ENCODE results near the gene MARK3. TPM values are rescaled to one million over a fixed set of nuclear protein-coding genes. Genes with fewer than 3 reads are reported as not detected.
A peak's percentile ranks its signal among the peaks of the same experiment; 100 is the strongest.

The MARK3 gene
- total RNA-seq, 1 donor from 2014 or later: 124 TPM

DNA sequence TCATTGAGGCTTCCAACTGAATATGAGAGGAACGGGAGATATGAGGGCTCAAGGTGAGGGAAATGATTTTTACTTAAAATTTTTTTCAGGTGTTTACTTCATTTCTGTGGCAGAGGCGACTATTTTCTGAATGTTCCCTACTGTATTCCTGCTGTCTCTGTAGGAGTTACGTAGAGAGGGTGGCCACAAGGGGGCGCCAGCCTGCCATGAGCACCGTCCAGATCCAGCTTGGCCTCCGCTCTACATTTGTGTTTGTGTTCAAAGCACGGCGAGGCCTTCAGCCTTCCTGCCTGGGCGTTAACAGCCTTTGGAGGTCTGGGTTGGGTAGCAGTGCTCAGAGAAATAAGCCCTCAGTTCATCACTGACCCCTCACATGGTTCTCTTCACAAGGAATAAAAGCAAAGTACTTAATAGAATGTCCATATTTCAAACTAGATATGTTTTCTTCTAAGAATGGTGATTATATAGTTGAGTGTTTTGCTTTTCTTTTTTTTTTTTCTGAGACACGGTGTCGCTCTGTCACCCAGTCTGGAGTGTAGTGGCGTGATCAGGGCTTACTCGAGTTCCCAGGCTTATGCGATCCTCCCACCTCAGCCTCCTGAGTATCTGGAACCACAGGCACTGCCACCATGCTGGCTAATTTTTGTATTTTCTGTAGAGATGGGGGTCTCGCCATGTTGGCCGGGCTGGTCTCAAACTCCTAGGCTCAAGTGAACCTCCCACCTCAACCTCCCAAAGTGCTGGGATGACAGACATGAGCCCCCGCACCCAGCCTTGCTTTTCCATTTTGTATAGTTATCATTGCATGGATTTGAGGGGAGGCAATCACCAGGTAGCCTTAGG lies 115.2 kb downstream of the MARK3 start:
- no peaks in the 10 kb centered on the region for H3K4me1 ChIP-seq (ENCODE audit: insufficient read depth, low read length)
- Mint-ChIP-seq H3K4me3 (ENCODE audit: unreplicated experiment) (no peak overlapping the region), H3K27ac (ENCODE audit: unreplicated experiment) (peak overlapping the region; percentile 27), H3K9me3 (ENCODE audit: unreplicated experiment) (no peaks in the 10 kb centered on the region), H3K27me3 (ENCODE audit: low read depth, unreplicated experiment) (no peaks in the 10 kb centered on the region), H3K4me1 (ENCODE audit: low read depth, unreplicated experiment) (peaks cover 3% of the 10 kb centered on the region), H3K36me3 (ENCODE audit: low read depth, unreplicated experiment) (peaks cover 22% of the 10 kb centered on the region)
- no peak for TF ChIP-seq EZH2 (IDR thresholded peaks at IDR 0.05; ENCODE audit: insufficient read depth, low read length)
- TF ChIP-seq, protein P1, sequence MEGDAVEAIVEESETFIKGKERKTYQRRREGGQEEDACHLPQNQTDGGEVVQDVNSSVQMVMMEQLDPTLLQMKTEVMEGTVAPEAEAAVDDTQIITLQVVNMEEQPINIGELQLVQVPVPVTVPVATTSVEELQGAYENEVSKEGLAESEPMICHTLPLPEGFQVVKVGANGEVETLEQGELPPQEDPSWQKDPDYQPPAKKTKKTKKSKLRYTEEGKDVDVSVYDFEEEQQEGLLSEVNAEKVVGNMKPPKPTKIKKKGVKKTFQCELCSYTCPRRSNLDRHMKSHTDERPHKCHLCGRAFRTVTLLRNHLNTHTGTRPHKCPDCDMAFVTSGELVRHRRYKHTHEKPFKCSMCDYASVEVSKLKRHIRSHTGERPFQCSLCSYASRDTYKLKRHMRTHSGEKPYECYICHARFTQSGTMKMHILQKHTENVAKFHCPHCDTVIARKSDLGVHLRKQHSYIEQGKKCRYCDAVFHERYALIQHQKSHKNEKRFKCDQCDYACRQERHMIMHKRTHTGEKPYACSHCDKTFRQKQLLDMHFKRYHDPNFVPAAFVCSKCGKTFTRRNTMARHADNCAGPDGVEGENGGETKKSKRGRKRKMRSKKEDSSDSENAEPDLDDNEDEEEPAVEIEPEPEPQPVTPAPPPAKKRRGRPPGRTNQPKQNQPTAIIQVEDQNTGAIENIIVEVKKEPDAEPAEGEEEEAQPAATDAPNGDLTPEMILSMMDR (IDR thresholded peaks at IDR 0.05; ENCODE audit: insufficient read depth, low read depth, low read length): peak; percentile 94
- no peak overlapping the region for H2AFZ ChIP-seq (ENCODE audit: low read depth, low read length)
- H3K9me3 ChIP-seq (ENCODE audit: insufficient read depth, low read depth, low read length): no peaks in the 10 kb centered on the region
- peak overlapping the region; percentile 29 for H3K9ac ChIP-seq (ENCODE audit: low read length)
- no peaks in the 10 kb centered on the region for H3K27me3 ChIP-seq (ENCODE audit: insufficient read depth, low read length)
- H3K79me2 ChIP-seq (ENCODE audit: insufficient read depth, low read length): peaks cover 23% of the 10 kb centered on the region
- H3K4me3 ChIP-seq (ENCODE audit: insufficient read depth, low read depth, low read length): no peak overlapping the region
- peak; percentile 56 for DNase-seq (ENCODE audit: low read depth)
- H4K20me1 ChIP-seq (ENCODE audit: insufficient read depth, low read length): peaks cover 61% of the 10 kb centered on the region
- no peak for FAIRE-seq
- H3K27ac ChIP-seq (ENCODE audit: low read depth, low read length): no peak overlapping the region
- peaks cover 48% of the 10 kb centered on the region for H3K36me3 ChIP-seq (ENCODE audit: insufficient read depth, low read length)
- no peak overlapping the region for H3K4me2 ChIP-seq (ENCODE audit: low read length)

DNA sequence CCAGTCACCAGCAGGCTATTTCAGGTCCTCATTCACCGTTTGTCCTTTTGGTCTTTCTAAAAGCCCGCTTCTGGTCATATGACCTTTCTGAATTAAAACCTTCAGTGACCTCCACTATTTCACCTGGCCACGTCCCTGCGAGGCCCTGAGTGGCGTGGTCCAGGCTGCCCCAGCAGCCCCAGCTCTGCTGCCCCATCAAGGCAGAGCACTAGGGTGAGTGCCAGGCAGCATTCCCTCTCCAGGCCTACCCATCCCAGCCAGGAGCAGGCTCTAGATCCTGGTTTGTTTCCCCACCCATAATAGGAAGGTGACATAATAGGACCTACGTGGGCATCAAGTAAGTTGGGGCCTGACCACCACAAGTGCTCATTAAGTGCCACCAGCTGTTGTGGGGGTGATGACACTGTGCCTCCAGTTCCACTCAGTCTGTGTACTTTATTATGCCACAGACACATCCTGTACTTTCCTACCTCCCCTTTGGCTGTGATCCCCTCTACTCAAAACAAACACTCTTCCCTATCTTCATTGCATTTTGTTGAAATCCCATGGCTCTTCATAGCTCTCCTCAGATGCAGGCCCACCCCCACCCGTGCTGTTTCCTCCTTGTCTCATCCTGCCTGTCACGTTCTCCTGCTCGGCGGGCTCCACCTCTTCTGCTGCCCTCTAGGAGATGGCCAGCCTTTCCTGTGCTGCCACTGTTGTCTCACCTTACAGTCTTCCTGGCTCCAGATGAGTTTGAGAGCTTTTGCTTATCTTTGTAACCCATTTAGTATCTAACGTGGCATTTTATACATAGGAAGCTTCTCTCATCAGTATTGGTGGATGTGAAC lies 116.0 kb downstream of the MARK3 start:
- no peaks in the 10 kb centered on the region for H3K4me1 ChIP-seq (ENCODE audit: insufficient read depth, low read length)
- H4K20me1 ChIP-seq (ENCODE audit: insufficient read depth, low read length): peaks cover 58% of the 10 kb centered on the region
- no peaks in the 10 kb centered on the region for H3K9me3 Mint-ChIP-seq (ENCODE audit: unreplicated experiment)
- H3K27me3 Mint-ChIP-seq (ENCODE audit: low read depth, unreplicated experiment): no peaks in the 10 kb centered on the region
- H3K4me3 Mint-ChIP-seq (ENCODE audit: unreplicated experiment): peak overlapping the region; percentile 2
- TF ChIP-seq, protein P1 (IDR thresholded peaks at IDR 0.05; ENCODE audit: insufficient read depth, low read depth, low read length): no peak
- TF ChIP-seq EZH2 (IDR thresholded peaks at IDR 0.05; ENCODE audit: insufficient read depth, low read length): no peak
- no peak overlapping the region for H3K27ac ChIP-seq (ENCODE audit: low read depth, low read length)
- H3K4me1 Mint-ChIP-seq (ENCODE audit: low read depth, unreplicated experiment): peaks cover 3% of the 10 kb centered on the region
- peaks cover 23% of the 10 kb centered on the region for H3K79me2 ChIP-seq (ENCODE audit: insufficient read depth, low read length)
- H3K36me3 Mint-ChIP-seq (ENCODE audit: low read depth, unreplicated experiment): peaks cover 27% of the 10 kb centered on the region
- H2AFZ ChIP-seq (ENCODE audit: low read depth, low read length): no peak overlapping the region
- FAIRE-seq (no peak), DNase-seq (ENCODE audit: low read depth) (no peak)
- H3K9ac ChIP-seq (ENCODE audit: low read length): no peak overlapping the region
- peaks cover 47% of the 10 kb centered on the region for H3K36me3 ChIP-seq (ENCODE audit: insufficient read depth, low read length)
- no peaks in the 10 kb centered on the region for H3K27me3 ChIP-seq (ENCODE audit: insufficient read depth, low read length)
- H3K27ac Mint-ChIP-seq (ENCODE audit: unreplicated experiment): no peak overlapping the region
- no peak overlapping the region for H3K4me3 ChIP-seq (ENCODE audit: insufficient read depth, low read depth, low read length)
- H3K9me3 ChIP-seq (ENCODE audit: insufficient read depth, low read depth, low read length): no peaks in the 10 kb centered on the region
- no peak overlapping the region for H3K4me2 ChIP-seq (ENCODE audit: low read length)
